HEK293T (cell line): ENCODE measurements around the gene PMM1.

ENCODE experiments used
- CTCF ChIA-PET: fragments of 350-600 bp; formaldehyde crosslinking; extraction: SDS; loops from one replicate; lab custom pipeline; 2021; ENCODE audit warnings: antibody characterized with exemption, inconsistent platforms; lab: Yijun Ruan, JAX
- POLR2A ChIA-PET: fragments of 350-600 bp; formaldehyde crosslinking; extraction: SDS; loops from one replicate; lab custom pipeline; 2020; ENCODE audit warnings: antibody characterized with exemption, inconsistent platforms; lab: Yijun Ruan, JAX
- DNase-seq: peaks from one replicate; pipeline ENCODE4 v3.0.0; 2012; ENCODE audit warnings: mixed read lengths; ENCODE audit errors: extremely low spot score
- ARNT ChIP-seq: fragments of 450-650 bp; IDR thresholded peaks from 2 replicates; pipeline ENCODE4 v1.6.1; 2017; ENCODE audit warnings: mild to moderate bottlenecking
- BHLHE40 ChIP-seq: fragments of 450-650 bp; IDR thresholded peaks from 2 replicates; pipeline ENCODE4 v1.6.1; 2016; ENCODE audit warnings: mild to moderate bottlenecking, moderate library complexity, borderline replicate concordance
- CTBP1 ChIP-seq: fragments of 450-650 bp; IDR thresholded peaks from 2 replicates; pipeline ENCODE4 v1.6.1; 2016; ENCODE audit warnings: borderline replicate concordance
- ELF4 ChIP-seq: fragments of 450-650 bp; IDR thresholded peaks from 2 replicates; pipeline ENCODE4 v1.6.1; 2017; ENCODE audit warnings: antibody characterized with exemption
- FOXA1 ChIP-seq: fragments of 450-650 bp; IDR thresholded peaks from 2 replicates; pipeline ENCODE4 v1.6.1; 2016; ENCODE audit warnings: mild to moderate bottlenecking
- FOXK2 ChIP-seq: fragments of 450-650 bp; IDR thresholded peaks from 2 replicates; pipeline ENCODE4 v1.6.1; 2016; ENCODE audit warnings: mild to moderate bottlenecking
- FOXM1 ChIP-seq: fragments of 450-650 bp; IDR thresholded peaks from 2 replicates; pipeline ENCODE4 v1.6.1; 2017; ENCODE audit warnings: mild to moderate bottlenecking, borderline replicate concordance
- HDGF ChIP-seq: fragments of 450-650 bp; IDR thresholded peaks from 2 replicates; pipeline ENCODE4 v1.6.1; 2017; ENCODE audit warnings: antibody characterized with exemption, borderline replicate concordance
- L3MBTL2 ChIP-seq: fragments of 450-650 bp; conservative IDR thresholded peaks from 2 replicates; pipeline ENCODE4 v1.6.1; 2016; ENCODE audit warnings: mild to moderate bottlenecking
- LEF1 ChIP-seq: fragments of 450-650 bp; IDR thresholded peaks from 2 replicates; pipeline ENCODE4 v1.6.1; 2017; ENCODE audit warnings: mild to moderate bottlenecking, borderline replicate concordance
- NFRKB ChIP-seq: fragments of 450-650 bp; IDR thresholded peaks from 2 replicates; pipeline ENCODE4 v1.6.1; 2016; ENCODE audit warnings: mild to moderate bottlenecking, moderate library complexity
- SP1 ChIP-seq: fragments of 450-650 bp; IDR thresholded peaks from 2 replicates; pipeline ENCODE4 v1.6.1; 2017
- SUZ12 ChIP-seq: fragments of 450-650 bp; IDR thresholded peaks from 2 replicates; pipeline ENCODE4 v1.6.1; 2016; ENCODE audit warnings: mild to moderate bottlenecking
- TARDBP ChIP-seq: fragments of 450-650 bp; IDR thresholded peaks from 2 replicates; pipeline ENCODE4 v1.6.1; 2016
- ZNF384 ChIP-seq: fragments of 450-650 bp; IDR thresholded peaks from 2 replicates; pipeline ENCODE4 v1.6.1; 2016
- TF ChIP-seq, protein P1 (sequence below): fragments of 450-650 bp; IDR thresholded peaks from 2 replicates; pipeline ENCODE4 v1.6.1; 2016

Gene PMM1

DNA sequence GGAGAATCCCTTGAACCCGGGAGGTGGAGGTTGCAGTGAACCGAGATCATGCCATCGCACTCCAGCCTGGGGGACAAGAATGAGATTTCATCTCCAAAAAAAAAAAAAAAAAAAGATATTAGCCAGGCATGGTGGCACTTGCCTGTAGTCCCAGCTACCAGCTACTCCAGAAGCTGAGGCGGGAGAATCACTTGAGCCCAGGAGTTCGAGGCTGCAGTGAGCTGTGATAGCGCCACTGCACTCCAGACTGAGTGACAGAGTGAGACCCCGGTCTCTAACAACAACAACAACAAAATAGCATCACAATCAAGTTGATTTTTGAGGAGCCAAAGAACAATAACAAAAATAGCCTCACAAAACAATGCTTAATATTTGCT, 2.3 kb downstream of the PMM1 start:
- no peak for DNase-seq
- ChIA-PET POLR2A (no interaction called here), CTCF (interaction anchor here (0.6 kb wide), 1 partner anchor 416 kb away, joined by 3 read pairs; no protein-coding TSS in a partner anchor)
- TF ChIP-seq, protein P1, sequence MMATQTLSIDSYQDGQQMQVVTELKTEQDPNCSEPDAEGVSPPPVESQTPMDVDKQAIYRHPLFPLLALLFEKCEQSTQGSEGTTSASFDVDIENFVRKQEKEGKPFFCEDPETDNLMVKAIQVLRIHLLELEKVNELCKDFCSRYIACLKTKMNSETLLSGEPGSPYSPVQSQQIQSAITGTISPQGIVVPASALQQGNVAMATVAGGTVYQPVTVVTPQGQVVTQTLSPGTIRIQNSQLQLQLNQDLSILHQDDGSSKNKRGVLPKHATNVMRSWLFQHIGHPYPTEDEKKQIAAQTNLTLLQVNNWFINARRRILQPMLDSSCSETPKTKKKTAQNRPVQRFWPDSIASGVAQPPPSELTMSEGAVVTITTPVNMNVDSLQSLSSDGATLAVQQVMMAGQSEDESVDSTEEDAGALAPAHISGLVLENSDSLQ: no peak
- TF ChIP-seq CTBP1 (no peak), FOXA1 (no peak), ZNF384 (no peak), FOXM1 (no peak)

DNA sequence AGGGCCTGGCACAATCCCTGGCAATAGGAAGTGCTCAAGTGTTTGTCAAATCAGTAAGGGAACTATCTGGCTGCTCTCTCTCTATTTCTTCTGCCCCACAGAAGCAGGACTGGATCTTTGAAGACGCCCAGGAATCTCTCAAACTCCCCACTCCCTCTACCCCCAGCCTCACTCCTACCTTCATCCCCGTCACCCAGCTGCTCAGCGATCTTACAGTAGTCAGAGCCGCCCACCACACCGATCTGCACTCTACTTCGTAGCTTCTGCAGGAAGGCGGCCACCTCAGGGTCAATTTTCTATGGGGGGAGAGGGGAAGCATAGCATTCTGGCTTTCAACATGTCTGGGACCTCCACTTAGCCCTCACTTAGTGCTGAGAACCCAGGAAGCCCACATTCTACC, 3.7 kb downstream of the PMM1 start:
- ChIA-PET POLR2A (no interaction called here), CTCF (no interaction called here)
- DNase-seq: no peak
- TF ChIP-seq L3MBTL2 (no peak), NFRKB (no peak), ELF4 (no peak), TARDBP (no peak), BHLHE40 (no peak), CTBP1 (no peak), ARNT (no peak), SP1 (no peak), FOXK2 (no peak)

DNA sequence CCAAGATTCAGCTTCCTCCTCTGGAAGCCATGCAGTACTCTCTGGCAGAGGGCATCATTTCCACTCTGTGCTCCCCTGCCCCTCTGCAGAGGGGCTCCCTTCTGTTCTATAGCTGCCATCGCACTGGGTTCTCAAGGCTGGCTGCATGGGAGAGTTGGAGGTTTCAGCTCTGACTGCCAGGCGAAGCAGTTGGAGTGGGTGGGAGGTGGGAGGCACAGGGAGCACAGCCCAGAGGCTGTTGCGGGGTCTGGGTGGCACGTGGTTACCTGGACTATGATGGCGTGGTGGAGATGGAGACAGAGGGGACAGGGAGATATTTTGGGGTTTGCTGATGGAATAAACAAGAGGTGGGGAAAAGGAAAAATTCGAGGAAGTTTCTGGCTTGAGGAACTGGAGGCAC, 4.8 kb downstream of the PMM1 start:
- POLR2A ChIA-PET: no interaction called here
- TF ChIP-seq NFRKB: no peak
- TF ChIP-seq FOXA1: no peak
- TF ChIP-seq L3MBTL2: no peak
- TF ChIP-seq, protein P1: no peak
- TF ChIP-seq ARNT: no peak
- TF ChIP-seq ELF4: no peak
- no peak for TF ChIP-seq SP1
- no peak for DNase-seq
- CTCF ChIA-PET: no interaction called here

DNA sequence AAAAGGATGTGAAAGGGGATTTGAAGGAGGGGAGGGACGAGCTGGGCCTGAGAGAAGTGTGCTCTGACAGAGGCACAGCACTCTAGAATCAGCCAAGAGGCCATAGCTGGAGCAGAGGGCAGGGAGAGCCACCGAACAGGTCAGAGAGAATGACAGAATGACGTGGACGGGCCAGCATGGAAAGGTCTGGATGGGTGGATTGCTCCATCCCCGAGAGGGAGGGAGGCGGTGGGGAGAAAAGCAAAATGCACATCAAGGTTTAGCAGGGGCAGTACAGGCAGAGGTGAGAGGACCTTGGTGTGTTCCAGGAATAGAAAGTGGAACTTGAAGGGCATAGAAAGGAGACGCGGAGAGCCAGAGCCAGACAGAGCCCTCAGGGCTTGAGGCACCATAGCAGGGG, 6.9 kb downstream of the PMM1 start:
- DNase-seq: no peak
- ChIA-PET POLR2A (no interaction called here), CTCF (no interaction called here)
- TF ChIP-seq NFRKB (no peak), LEF1 (no peak), ARNT (no peak), HDGF (no peak), SUZ12 (no peak), FOXM1 (no peak), ELF4 (no peak), L3MBTL2 (no peak), CTBP1 (no peak), TARDBP (no peak), BHLHE40 (no peak), FOXA1 (no peak), SP1 (no peak), ZNF384 (no peak), FOXK2 (no peak)
- TF ChIP-seq, protein P1: no peak

DNA sequence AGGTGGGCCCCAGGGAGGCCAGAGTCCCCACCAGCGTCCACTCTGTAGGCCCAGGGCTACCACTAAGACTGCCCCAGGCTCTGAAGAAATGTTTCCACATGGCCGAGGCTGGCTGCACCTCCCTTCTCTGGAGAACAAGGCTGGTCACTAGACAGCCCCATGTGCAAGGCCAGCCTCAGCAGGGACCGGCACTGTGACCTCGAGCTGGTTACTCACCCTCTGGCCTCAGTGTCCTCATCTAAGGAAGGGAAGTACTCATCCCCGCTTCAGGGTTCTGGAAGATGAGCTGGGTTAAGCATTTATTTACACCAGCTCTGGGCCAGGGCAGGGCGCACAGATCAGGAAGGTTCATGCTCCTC, 9.7 kb downstream of the PMM1 start:
- ChIA-PET CTCF (interaction anchor here (0.9 kb wide), 1 partner anchor 18 kb away, joined by 3 read pairs; no protein-coding TSS in a partner anchor), POLR2A (interaction anchor here (0.5 to 3.7 kb wide), 2 partner anchors 10 to 29 kb away, joined by 3 to 27 read pairs; partner anchors contain the start of gene PMM1)

More for the DNA sequence above, 9.7 kb downstream of the PMM1 start:
- no peak for DNase-seq
- no peak for TF ChIP-seq HDGF
- no peak for TF ChIP-seq SP1
- no peak for TF ChIP-seq SUZ12
- TF ChIP-seq FOXK2: no peak
- TF ChIP-seq ELF4: no peak
- no peak for TF ChIP-seq FOXM1
- no peak for TF ChIP-seq FOXA1
- TF ChIP-seq ZNF384: no peak
- no peak for TF ChIP-seq BHLHE40
- no peak for TF ChIP-seq CTBP1
- no peak for TF ChIP-seq ARNT
- TF ChIP-seq, protein P1: no peak
- TF ChIP-seq TARDBP: no peak
- TF ChIP-seq L3MBTL2: no peak
